ENCODE results near the gene MRPS6. TPM values are rescaled to one million over a fixed set of nuclear protein-coding genes. Genes with fewer than 3 reads are reported as not detected.

Gene MRPS6
- total and polyA plus RNA-seq, 10 of the 15 experiments (the other 5 are each of a cell fraction or from before 2014, with no cell fraction given) = 32.5 to 232 (median 90.3) TPM

- in situ Hi-C loops (cut with MboI) (no loop called here), intact Hi-C loops (cut with micrococcal nuclease; ENCODE audit: unreplicated experiment) (no loop called here)
- RAD21 ChIA-PET (ENCODE audit: unreplicated experiment) = no interaction called here
- POLR2A ChIA-PET = no interaction called here
- Histone ChIP-seq H2AFZ (ENCODE audit: control insufficient read depth, low read depth, low read length) (no peak overlapping the region), H3K27me3 (replicated peaks in 1 of 2; ENCODE audit: control insufficient read depth in 2 of 2, insufficient read depth in 2 of 2, low read length in 1 of 2) (no peaks in the 10 kb centered on the region), H3K79me2 (ENCODE audit: control insufficient read depth, insufficient read depth, low read length) (no peaks in the 10 kb centered on the region), H3K4me2 (ENCODE audit: control insufficient read depth, insufficient read depth) (no peak overlapping the region), H3K9me3 (replicated peaks; ENCODE audit: control insufficient read depth, insufficient read depth, low read length) (no peaks in the 10 kb centered on the region; the same call in 2 of the 3 replicates), H4K20me1 (ENCODE audit: control insufficient read depth, insufficient read depth) (no peaks in the 10 kb centered on the region), H3K27ac (ENCODE audit: control insufficient read depth, insufficient read depth) (no peak overlapping the region), H3K36me3 (ENCODE audit: control insufficient read depth in 2 of 2, insufficient read depth in 2 of 2, low read length in 1 of 2) (no peaks in the 10 kb centered on the region), H3K9ac (ENCODE audit: control insufficient read depth, insufficient read depth, low read length) (no peak overlapping the region), H3K4me3 (no peak overlapping the region), H3K4me1 (ENCODE audit: control insufficient read depth, insufficient read depth, low read length) (no peaks in the 10 kb centered on the region)
- DNase-seq (ENCODE audit: low read depth, low spot score) (no peak), FAIRE-seq (no peak), ATAC-seq (no peak)
- BruUV-seq (replicated peaks) = no TSS peak
- WGBS (ENCODE audit: insufficient coverage, insufficient replicate concordance, low lambda C conversion rate, missing lambda C conversion rate) = 51% methylated on average over 3 of the region's 3 CpGs
- SMC1A ChIA-PET (ENCODE audit: uncharacterized antibody, unreplicated experiment) = no interaction called here
- TF ChIP-seq JUNB (IDR thresholded peaks at IDR 0.05) (no peak), HDAC6 (IDR thresholded peaks at IDR 0.05; ENCODE audit: unreplicated experiment) (no peak), ETV6 (conservative IDR thresholded peaks at IDR 0.05 in 1 of 2, IDR thresholded peaks at IDR 0.05 in 1 of 2; ENCODE audit: borderline replicate concordance in 1 of 2, low read depth in 1 of 2) (no peak), CREB1 (IDR thresholded peaks at IDR 0.05; ENCODE audit: low read depth) (no peak), ZNF274 (IDR thresholded peaks at IDR 0.05; ENCODE audit: insufficient read depth, insufficient read length) (no peak), NFYB (IDR thresholded peaks at IDR 0.05; ENCODE audit: insufficient read depth, low read depth, low read length) (no peak), EZH2 (IDR thresholded peaks at IDR 0.05; ENCODE audit: borderline replicate concordance, control insufficient read depth, low read depth, low read length) (no peak), BMI1 (IDR thresholded peaks at IDR 0.05; ENCODE audit: borderline replicate concordance) (no peak), HCFC1 (IDR thresholded peaks at IDR 0.05; ENCODE audit: low read length) (no peak), TBL1XR1 (IDR thresholded peaks at IDR 0.05; ENCODE audit: low read depth, low read length) (no peak), BCLAF1 (IDR thresholded peaks at IDR 0.05) (no peak), YBX1 (IDR thresholded peaks at IDR 0.05) (no peak), PAX8 (IDR thresholded peaks at IDR 0.05) (no peak), CBFB (IDR thresholded peaks at IDR 0.05; ENCODE audit: low read depth) (no peak), ZBTB11 (CRISPR knock-in tag; IDR thresholded peaks at IDR 0.05) (no peak), POLR2AphosphoS2 (IDR thresholded peaks at IDR 0.05; ENCODE audit: low read depth, low read length) (no peak), ZNF384 (IDR thresholded peaks at IDR 0.05; ENCODE audit: borderline replicate concordance, low read depth, low read length) (no peak), IKZF1 (conservative IDR thresholded peaks at IDR 0.05) (no peak), NR2C2 (IDR thresholded peaks at IDR 0.05; ENCODE audit: borderline replicate concordance, control insufficient read depth, insufficient read length, low read depth) (no peak)
- CTCF ChIA-PET = interaction anchor here (1.3 kb wide), 1 partner anchor 283 kb away, joined by 4 read pairs; no protein-coding TSS in a partner anchor
These were observed 8.4 kb upstream of the MRPS6 start for GRCh38 chr21:34065027-34065426.

Data from GM12878 (cell line).